Measurements from ENCODE around the gene SZT2. TPM values are rescaled to one million over a fixed set of nuclear protein-coding genes. Genes with fewer than 3 reads are reported as not detected.

Gene SZT2
- total and polyA plus RNA-seq, 2 donors (not counting 1 experiment from before 2014, with no cell fraction given) = 7.1 to 26.9 TPM

DNA sequence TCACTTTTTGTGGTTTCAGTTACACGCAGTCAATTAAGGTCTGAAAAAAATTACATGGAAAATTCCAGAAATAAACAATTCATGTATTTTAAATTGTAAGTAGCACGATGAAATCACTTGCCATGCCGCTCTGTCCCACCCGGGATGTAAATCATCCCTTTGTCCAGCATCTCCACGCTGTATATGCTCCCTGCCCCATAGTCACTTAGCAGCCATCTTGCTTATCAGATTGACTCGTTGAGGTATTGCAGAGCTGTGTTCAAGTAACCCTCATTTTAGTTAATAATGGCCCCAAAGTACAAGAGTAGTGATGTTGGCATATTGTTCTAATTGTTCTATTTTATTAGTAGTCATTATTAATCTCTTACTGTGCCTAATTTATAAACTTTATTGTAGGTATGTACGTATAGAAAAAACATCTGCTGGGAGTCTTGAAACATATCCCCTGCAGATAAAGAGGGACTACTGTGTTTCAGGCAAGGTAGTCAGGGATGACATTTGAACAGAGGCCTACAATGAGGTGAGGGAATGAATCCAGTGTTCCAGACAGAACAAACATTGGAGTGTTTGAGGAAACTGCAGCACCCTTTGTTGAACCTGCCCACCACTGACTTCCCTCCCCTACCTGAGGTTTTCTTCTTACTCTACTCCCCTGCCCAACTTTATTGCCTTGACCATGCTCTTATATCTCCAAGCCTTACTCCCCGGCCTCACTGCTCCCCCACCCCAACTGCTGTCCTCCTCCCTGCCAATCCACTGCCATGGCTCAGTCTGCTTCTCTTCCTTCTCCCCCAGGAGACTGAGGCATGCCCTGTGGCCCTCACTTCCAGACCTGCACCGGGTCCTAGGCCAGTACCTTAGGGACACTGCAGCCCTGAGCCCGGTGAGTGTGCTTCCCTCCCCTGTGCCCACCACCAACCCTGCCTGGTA, 38.0 kb upstream of the SZT2 start:
- Histone ChIP-seq H3K36me3 (ENCODE audit: control insufficient read depth, insufficient read depth, low read length) (no peaks in the 10 kb centered on the region), H3K4me1 (ENCODE audit: control insufficient read depth, extremely low read depth, insufficient read depth, low read length) (peaks cover 2% of the 10 kb centered on the region), H2AFZ (ENCODE audit: low read length) (no peak overlapping the region), H4K20me1 (ENCODE audit: control insufficient read depth, extremely low read depth, insufficient read depth, low read length) (no peaks in the 10 kb centered on the region), H3K4me2 (ENCODE audit: extremely low read depth, insufficient read depth, low read length) (no peak overlapping the region), H3K9me3 (ENCODE audit: control insufficient read depth, insufficient read depth, low read depth, low read length) (no peaks in the 10 kb centered on the region), H3K27ac (ENCODE audit: insufficient read depth, low read length) (no peak overlapping the region), H3K9ac (ENCODE audit: insufficient read depth, low read length) (no peak overlapping the region), H3K4me3 (replicated peaks in 1 of 4; ENCODE audit: control extremely low read depth in 1 of 4, insufficient read depth in 1 of 4, low read depth in 3 of 4, low read length in 4 of 4) (no peak overlapping the region), H3K27me3 (ENCODE audit: control insufficient read depth, insufficient read depth, low read length) (peaks cover 9% of the 10 kb centered on the region), H3K79me2 (ENCODE audit: control insufficient read depth, insufficient read depth, low read length) (no peaks in the 10 kb centered on the region)
- no peak for TF ChIP-seq EZH2 (IDR thresholded peaks at IDR 0.05; ENCODE audit: low read length, missing control alignments)
- TF ChIP-seq, protein P1, sequence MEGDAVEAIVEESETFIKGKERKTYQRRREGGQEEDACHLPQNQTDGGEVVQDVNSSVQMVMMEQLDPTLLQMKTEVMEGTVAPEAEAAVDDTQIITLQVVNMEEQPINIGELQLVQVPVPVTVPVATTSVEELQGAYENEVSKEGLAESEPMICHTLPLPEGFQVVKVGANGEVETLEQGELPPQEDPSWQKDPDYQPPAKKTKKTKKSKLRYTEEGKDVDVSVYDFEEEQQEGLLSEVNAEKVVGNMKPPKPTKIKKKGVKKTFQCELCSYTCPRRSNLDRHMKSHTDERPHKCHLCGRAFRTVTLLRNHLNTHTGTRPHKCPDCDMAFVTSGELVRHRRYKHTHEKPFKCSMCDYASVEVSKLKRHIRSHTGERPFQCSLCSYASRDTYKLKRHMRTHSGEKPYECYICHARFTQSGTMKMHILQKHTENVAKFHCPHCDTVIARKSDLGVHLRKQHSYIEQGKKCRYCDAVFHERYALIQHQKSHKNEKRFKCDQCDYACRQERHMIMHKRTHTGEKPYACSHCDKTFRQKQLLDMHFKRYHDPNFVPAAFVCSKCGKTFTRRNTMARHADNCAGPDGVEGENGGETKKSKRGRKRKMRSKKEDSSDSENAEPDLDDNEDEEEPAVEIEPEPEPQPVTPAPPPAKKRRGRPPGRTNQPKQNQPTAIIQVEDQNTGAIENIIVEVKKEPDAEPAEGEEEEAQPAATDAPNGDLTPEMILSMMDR (conservative IDR thresholded peaks at IDR 0.05 in 1 of 2, IDR thresholded peaks at IDR 0.05 in 1 of 2; ENCODE audit: low read depth in 1 of 2, low read length in 2 of 2) = no peak
- no peak for DNase-seq (ENCODE audit: low read depth in 2 of 2)

DNA sequence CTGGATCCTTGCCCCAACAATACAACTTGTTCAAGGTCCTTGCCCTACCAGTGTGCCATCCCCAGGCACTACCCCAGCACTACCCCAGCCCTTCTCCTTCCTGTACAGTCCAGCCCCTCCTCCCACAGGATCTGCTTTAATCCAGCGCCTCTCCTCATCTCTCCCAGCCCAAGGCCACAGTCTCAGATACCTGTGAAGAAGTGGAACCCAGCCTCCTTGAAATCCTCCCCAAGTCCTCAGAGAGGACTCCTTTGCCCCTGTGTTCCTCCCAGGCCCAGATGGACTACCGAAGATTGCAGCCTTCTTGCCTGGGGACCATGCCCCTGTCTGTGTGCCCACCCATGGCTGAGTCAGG, 37.4 kb upstream of the SZT2 start:
- Histone ChIP-seq H4K20me1 (ENCODE audit: control insufficient read depth, extremely low read depth, insufficient read depth, low read length) (no peaks in the 10 kb centered on the region), H3K36me3 (ENCODE audit: control insufficient read depth, insufficient read depth, low read length) (no peaks in the 10 kb centered on the region), H3K79me2 (ENCODE audit: control insufficient read depth, insufficient read depth, low read length) (no peaks in the 10 kb centered on the region), H3K27ac (ENCODE audit: insufficient read depth, low read length) (no peak overlapping the region), H3K4me3 (replicated peaks in 1 of 4; ENCODE audit: control extremely low read depth in 1 of 4, insufficient read depth in 1 of 4, low read depth in 3 of 4, low read length in 4 of 4) (no peak overlapping the region), H2AFZ (ENCODE audit: low read length) (no peak overlapping the region), H3K9me3 (ENCODE audit: control insufficient read depth, insufficient read depth, low read depth, low read length) (no peaks in the 10 kb centered on the region), H3K4me2 (ENCODE audit: extremely low read depth, insufficient read depth, low read length) (no peak overlapping the region), H3K9ac (ENCODE audit: insufficient read depth, low read length) (no peak overlapping the region), H3K4me1 (ENCODE audit: control insufficient read depth, extremely low read depth, insufficient read depth, low read length) (peaks cover 2% of the 10 kb centered on the region), H3K27me3 (ENCODE audit: control insufficient read depth, insufficient read depth, low read length) (peaks cover 9% of the 10 kb centered on the region)
- DNase-seq (ENCODE audit: low read depth in 2 of 2) = no peak
- TF ChIP-seq, protein P1 (conservative IDR thresholded peaks at IDR 0.05 in 1 of 2, IDR thresholded peaks at IDR 0.05 in 1 of 2; ENCODE audit: low read depth in 1 of 2, low read length in 2 of 2) = no peak
- no peak for TF ChIP-seq EZH2 (IDR thresholded peaks at IDR 0.05; ENCODE audit: low read length, missing control alignments)

DNA sequence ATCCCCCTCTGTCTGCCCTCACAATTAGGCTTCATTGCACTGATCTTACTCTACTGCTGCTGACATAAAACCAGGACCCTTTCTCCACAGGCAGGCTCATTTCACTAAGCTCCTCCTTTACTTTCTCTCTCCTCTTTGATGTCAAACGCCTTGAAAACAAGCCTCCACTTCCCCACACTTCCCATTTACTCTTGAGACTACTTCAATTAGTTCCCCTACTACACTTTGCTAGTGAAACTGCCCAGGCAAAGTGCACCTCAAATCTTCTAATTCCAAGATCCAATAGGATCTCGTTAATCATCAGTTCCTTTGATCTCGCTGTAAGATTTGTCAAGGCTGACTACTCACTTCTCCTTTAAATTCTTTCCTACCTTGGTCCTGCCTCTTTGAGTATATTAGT, 36.8 kb upstream of the SZT2 start:
- no peak overlapping the region for H3K9ac ChIP-seq (ENCODE audit: insufficient read depth, low read length)
- no peaks in the 10 kb centered on the region for H4K20me1 ChIP-seq (ENCODE audit: control insufficient read depth, extremely low read depth, insufficient read depth, low read length)
- no peak overlapping the region for H3K4me2 ChIP-seq (ENCODE audit: extremely low read depth, insufficient read depth, low read length)
- H3K36me3 ChIP-seq (ENCODE audit: control insufficient read depth, insufficient read depth, low read length) = no peaks in the 10 kb centered on the region
- no peaks in the 10 kb centered on the region for H3K79me2 ChIP-seq (ENCODE audit: control insufficient read depth, insufficient read depth, low read length)
- no peaks in the 10 kb centered on the region for H3K9me3 ChIP-seq (ENCODE audit: control insufficient read depth, insufficient read depth, low read depth, low read length)
- TF ChIP-seq EZH2 (IDR thresholded peaks at IDR 0.05; ENCODE audit: low read length, missing control alignments) = no peak
- TF ChIP-seq, protein P1 (conservative IDR thresholded peaks at IDR 0.05 in 1 of 2, IDR thresholded peaks at IDR 0.05 in 1 of 2; ENCODE audit: low read depth in 1 of 2, low read length in 2 of 2) = no peak
- no peak overlapping the region for H3K4me3 ChIP-seq (replicated peaks in 1 of 4; ENCODE audit: control extremely low read depth in 1 of 4, insufficient read depth in 1 of 4, low read depth in 3 of 4, low read length in 4 of 4)
- H3K27me3 ChIP-seq (ENCODE audit: control insufficient read depth, insufficient read depth, low read length) = peaks cover 7% of the 10 kb centered on the region
- no peak for DNase-seq (ENCODE audit: low read depth in 2 of 2)
- no peak overlapping the region for H3K27ac ChIP-seq (ENCODE audit: insufficient read depth, low read length)
- H2AFZ ChIP-seq (ENCODE audit: low read length) = no peak overlapping the region
- H3K4me1 ChIP-seq (ENCODE audit: control insufficient read depth, extremely low read depth, insufficient read depth, low read length) = peaks cover 4% of the 10 kb centered on the region
